ENCODE data around the gene PLEKHH2. TPM values are rescaled to one million over a fixed set of nuclear protein-coding genes. Genes with fewer than 3 reads are reported as not detected.

The PLEKHH2 gene
- total RNA-seq, 6 experiments from 2014 or later = 0.09 to 0.33 (median 0.24) TPM; not detected in 1

GRCh38 chr2:43610361-43610760 is 26.7 kb upstream of the PLEKHH2 start:
- H3K4me3 Mint-ChIP-seq = no peak overlapping the region
- peaks cover 7% of the 10 kb centered on the region for H3K27me3 Mint-ChIP-seq (ENCODE audit: insufficient read depth)
- peaks cover 6% of the 10 kb centered on the region for H3K4me1 Mint-ChIP-seq (ENCODE audit: low read depth)
- no peak overlapping the region for H3K27ac Mint-ChIP-seq
- no peaks in the 10 kb centered on the region for H3K36me3 Mint-ChIP-seq (ENCODE audit: low read depth)
- H3K9me3 Mint-ChIP-seq = no peaks in the 10 kb centered on the region
- no peak for TF ChIP-seq CTCF (IDR thresholded peaks at IDR 0.05)
- DNase-seq = no peak

GRCh38 chr2:43611987-43612894 is 24.8 kb upstream of the PLEKHH2 start:
- H3K36me3 Mint-ChIP-seq (ENCODE audit: low read depth) = no peaks in the 10 kb centered on the region
- H3K4me1 Mint-ChIP-seq (ENCODE audit: low read depth) = peaks cover 6% of the 10 kb centered on the region
- DNase-seq = peak; percentile 74
- TF ChIP-seq CTCF (IDR thresholded peaks at IDR 0.05) = peak; percentile 91
- H3K27me3 Mint-ChIP-seq (ENCODE audit: insufficient read depth) = peaks cover 11% of the 10 kb centered on the region
- H3K4me3 Mint-ChIP-seq = no peak overlapping the region
- no peaks in the 10 kb centered on the region for H3K9me3 Mint-ChIP-seq
- H3K27ac Mint-ChIP-seq = no peak overlapping the region

- Mint-ChIP-seq H3K27me3 (ENCODE audit: insufficient read depth) (peaks cover 9% of the 10 kb centered on the region), H3K4me1 (ENCODE audit: low read depth) (peaks cover 6% of the 10 kb centered on the region), H3K27ac (no peak overlapping the region), H3K4me3 (no peak overlapping the region), H3K36me3 (ENCODE audit: low read depth) (no peaks in the 10 kb centered on the region), H3K9me3 (no peaks in the 10 kb centered on the region)
- no peak for TF ChIP-seq CTCF (IDR thresholded peaks at IDR 0.05)
- no peak for DNase-seq
Measured at GRCh38 chr2:43612944-43613343, 24.1 kb upstream of the PLEKHH2 start.

GRCh38 chr2:43616967-43617680 is 19.9 kb upstream of the PLEKHH2 start:
- no peak for DNase-seq
- H3K4me3 Mint-ChIP-seq = no peak overlapping the region
- H3K4me1 Mint-ChIP-seq (ENCODE audit: low read depth) = peaks cover 5% of the 10 kb centered on the region
- no peak for TF ChIP-seq CTCF (IDR thresholded peaks at IDR 0.05)
- no peaks in the 10 kb centered on the region for H3K9me3 Mint-ChIP-seq
- H3K27me3 Mint-ChIP-seq (ENCODE audit: insufficient read depth) = peaks cover 20% of the 10 kb centered on the region
- H3K36me3 Mint-ChIP-seq (ENCODE audit: low read depth) = no peaks in the 10 kb centered on the region
- H3K27ac Mint-ChIP-seq = no peak overlapping the region

GRCh38 chr2:43619511-43619910 is 17.5 kb upstream of the PLEKHH2 start:
- H3K4me3 Mint-ChIP-seq = no peak overlapping the region
- H3K27me3 Mint-ChIP-seq (ENCODE audit: insufficient read depth) = peaks cover 31% of the 10 kb centered on the region
- no peak for DNase-seq
- H3K4me1 Mint-ChIP-seq (ENCODE audit: low read depth) = no peaks in the 10 kb centered on the region
- H3K36me3 Mint-ChIP-seq (ENCODE audit: low read depth) = no peaks in the 10 kb centered on the region
- H3K9me3 Mint-ChIP-seq = no peaks in the 10 kb centered on the region
- H3K27ac Mint-ChIP-seq = no peak overlapping the region
- no peak for TF ChIP-seq CTCF (IDR thresholded peaks at IDR 0.05)

Measured in HFFc6 (cell line).